HL-60 (cell line): ENCODE results near the gene HBA2.
"Not testable (repeated sequence)": the region's sequence is repeated elsewhere in the genome, so short reads cannot be mapped to it uniquely, and the experiment has no call there.

Experiments used
- REST ChIP-seq: IDR thresholded peaks from 2 replicates; pipeline ENCODE4 v1.6.1; 2012; ENCODE audit warnings: low read depth; ENCODE audit not compliant: insufficient replicate concordance
- SPI1 ChIP-seq: IDR thresholded peaks from 2 replicates; pipeline ENCODE4 v1.6.1; 2012; ENCODE audit warnings: low read depth, mild to moderate bottlenecking, borderline replicate concordance
- TF ChIP-seq, protein P1 (sequence below): IDR thresholded peaks from one replicate; pipeline ENCODE4 v1.5.1; 2011; ENCODE audit warnings: low read length, control low read depth, inconsistent platforms; ENCODE audit not compliant: insufficient read depth

GRCh38 chr16:153550-154216 is 19.0 kb upstream of the HBA2 start:
- TF ChIP-seq SPI1, REST: not testable (repeated sequence)
- TF ChIP-seq, protein P1, sequence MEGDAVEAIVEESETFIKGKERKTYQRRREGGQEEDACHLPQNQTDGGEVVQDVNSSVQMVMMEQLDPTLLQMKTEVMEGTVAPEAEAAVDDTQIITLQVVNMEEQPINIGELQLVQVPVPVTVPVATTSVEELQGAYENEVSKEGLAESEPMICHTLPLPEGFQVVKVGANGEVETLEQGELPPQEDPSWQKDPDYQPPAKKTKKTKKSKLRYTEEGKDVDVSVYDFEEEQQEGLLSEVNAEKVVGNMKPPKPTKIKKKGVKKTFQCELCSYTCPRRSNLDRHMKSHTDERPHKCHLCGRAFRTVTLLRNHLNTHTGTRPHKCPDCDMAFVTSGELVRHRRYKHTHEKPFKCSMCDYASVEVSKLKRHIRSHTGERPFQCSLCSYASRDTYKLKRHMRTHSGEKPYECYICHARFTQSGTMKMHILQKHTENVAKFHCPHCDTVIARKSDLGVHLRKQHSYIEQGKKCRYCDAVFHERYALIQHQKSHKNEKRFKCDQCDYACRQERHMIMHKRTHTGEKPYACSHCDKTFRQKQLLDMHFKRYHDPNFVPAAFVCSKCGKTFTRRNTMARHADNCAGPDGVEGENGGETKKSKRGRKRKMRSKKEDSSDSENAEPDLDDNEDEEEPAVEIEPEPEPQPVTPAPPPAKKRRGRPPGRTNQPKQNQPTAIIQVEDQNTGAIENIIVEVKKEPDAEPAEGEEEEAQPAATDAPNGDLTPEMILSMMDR, result not testable (repeated sequence)
